Adipose tissue (tissue), 3 donors: ENCODE data around the gene CTSD. TPM values are rescaled to one million over a fixed set of nuclear protein-coding genes. Genes with fewer than 3 reads are reported as not detected.
"Not testable (repeated sequence)": the region's sequence is repeated elsewhere in the genome, so short reads cannot be mapped to it uniquely, and the experiment has no call there.

Source experiments
- H3K27ac ChIP-seq: one replicate; pipeline ENCODE4 v1.5.1; 2013; ENCODE audit warnings: low read depth, low read length
- WGBS, 3 donors: extraction: QIAGEN DNeasy Blood & Tissue Kit; methylation state at CpG; one replicate each; pipeline ENCODE4 v1.1.7; 2013; 5-methylcytosine and 5-hydroxymethylcytosine counted together
- polyA plus RNA-seq, 3 donors: library from polyadenylated mRNA; stranded (reverse); fragments of 200-250 nt; gene quantifications; one replicate each; pipeline ENCODE4 v1.2.3, GENCODE V29; 2013
- donor health status: healthy with polysubstance abuse.
- donor health status: Bipolar disorder and iron deficiency.
- donor health status: healthy.

CTSD gene
- polyA plus RNA-seq, 3 donors: 296 to 496 (median 355) TPM

DNA sequence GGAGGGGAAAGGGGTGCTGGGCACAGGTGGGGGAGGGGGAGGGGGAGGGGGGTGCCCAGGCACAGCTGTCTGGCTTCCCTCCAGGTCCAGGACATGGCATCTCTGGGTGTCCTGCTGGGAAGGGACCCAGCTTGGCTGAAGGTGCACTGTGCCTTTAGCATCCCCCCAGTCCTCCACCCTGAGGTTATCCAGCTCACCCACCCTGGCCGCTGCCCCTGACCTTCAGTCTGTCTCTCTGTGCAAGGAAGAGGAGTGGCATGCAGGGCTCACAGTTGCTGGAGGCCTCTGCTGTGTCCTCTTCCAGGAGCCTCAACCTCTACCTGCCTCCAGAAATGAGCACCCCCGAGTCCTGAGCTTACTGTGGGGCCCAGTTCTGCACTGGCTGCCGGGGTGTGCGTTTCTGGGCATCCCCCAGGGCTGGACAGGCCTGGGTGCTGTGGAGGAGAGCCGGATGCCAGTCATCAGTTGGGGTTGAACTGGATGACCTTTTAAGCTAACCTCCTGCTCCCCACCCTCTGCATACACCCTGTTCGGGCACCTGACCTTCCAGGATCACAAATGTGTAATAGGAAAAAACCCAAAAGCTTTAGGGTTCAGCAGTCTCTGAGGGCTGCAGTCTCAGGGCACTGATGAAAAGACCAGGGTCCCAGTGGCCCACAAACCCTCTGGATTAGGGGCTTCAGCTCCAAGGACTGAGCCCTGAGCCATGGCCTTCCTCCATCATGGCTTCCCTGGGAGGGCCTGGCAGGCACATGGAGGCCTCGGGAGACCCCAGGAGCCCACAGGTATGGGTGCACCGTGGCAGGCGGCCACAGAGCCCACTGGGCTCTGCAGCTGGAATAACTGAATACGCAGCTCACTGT, 9.6 kb upstream of the CTSD start:
- WGBS, 3 donors: 81 to 86% (median 83%) methylated on average over 10 of the region's 10 CpGs
- no peak overlapping the region for H3K27ac ChIP-seq

DNA sequence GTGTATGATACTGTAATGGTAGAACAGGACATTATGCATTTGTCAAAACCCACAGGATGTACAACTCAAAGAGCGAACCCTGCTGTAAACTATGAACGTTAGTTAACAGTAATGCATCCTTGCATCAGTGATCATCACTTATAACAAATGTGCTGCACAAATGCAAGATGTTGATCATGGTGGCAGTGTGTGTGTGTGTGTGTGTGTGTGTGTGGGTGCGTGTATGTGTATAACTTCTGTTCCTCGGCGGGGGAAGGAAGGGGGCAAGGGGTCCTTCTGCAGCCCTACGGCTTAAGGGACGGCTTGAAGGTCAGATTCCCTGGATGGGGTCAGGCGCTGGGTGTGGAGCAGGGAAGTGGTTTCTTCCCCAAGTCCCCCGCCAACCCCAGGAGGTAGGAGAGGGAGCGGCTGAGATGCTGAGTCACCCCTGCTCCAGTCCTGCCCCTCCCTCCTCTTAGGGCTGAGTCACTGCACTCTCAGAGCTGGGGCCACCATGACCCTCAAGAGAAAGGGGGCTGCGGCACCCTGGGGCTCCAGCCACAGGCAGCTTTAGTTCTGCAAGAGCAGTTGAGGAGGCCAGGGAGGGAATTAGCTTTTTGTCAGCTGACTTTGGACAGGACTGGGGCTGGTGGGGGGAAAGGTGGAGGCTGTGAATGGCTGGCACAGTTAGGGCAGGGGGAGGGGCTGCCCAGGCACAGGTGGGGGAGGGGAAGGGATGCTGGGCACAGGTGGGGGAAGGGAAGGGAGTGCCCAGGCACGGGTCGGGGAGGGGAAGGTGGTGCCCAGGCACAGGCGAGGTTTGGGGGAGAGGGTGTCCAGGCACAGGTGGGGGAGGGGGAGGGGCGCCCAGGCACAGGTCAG, 8.8 kb upstream of the CTSD start:
- H3K27ac ChIP-seq: peak overlapping the region; percentile 49
- WGBS, 3 donors: 18 to 34% (median 22%) methylated on average over 11 to 15 of the region's 15 CpGs

GRCh38 chr11:1771700-1772099, 8.0 kb upstream of the CTSD start:
- WGBS, 3 donors: 53 to 84% (median 57%) methylated on average over 6 of the region's 6 CpGs
- H3K27ac ChIP-seq: no peak overlapping the region

DNA sequence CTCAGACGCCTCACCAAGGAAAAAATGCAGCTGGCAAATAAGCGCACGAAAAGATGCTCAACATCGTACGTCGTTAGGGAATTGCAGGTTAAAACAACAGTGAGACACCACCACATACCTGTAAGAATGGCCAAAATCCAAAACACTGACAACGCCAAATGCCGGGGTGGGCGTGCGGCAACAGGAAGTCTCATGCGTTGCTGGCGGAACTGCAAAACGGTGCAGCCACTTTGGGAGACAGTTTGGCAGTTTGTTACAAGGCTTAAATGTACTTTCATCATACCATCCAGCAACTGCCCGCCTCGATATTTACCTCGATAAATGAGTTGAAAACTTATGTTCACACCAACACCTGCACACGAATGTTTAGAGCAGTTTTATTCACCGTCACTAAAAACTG, 7.5 kb upstream of the CTSD start:
- WGBS, 3 donors: 57 to 87% (median 66%) methylated on average over 18 of the region's 18 CpGs
- no peak overlapping the region for H3K27ac ChIP-seq

DNA sequence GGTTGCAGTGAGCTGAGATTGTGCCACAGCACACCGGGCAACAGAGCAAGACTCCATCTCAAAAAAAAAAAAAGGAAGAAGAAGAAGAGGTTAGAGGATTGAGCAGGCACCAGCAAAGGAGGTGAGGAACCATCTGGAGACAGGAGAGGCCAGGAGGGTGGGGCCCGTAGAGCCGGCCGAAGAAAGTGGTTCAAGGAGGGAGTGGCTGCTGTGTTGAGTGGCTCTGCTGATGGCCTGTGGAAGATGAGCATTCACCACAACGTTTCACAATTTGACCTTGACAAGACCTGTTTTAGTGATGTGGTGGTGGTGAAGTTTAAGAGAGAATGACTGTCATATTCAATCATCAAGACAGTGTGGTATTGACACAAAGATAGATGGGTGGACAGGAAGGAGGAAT, 6.8 kb upstream of the CTSD start:
- H3K27ac ChIP-seq: no peak overlapping the region
- 52 to 76% (median 57%) methylated on average over 5 of the region's 5 CpGs for WGBS, 3 donors

GRCh38 chr11:1770061-1770460, 6.3 kb upstream of the CTSD start:
- 83 to 96% (median 91%) methylated on average over 7 of the region's 7 CpGs for WGBS, 3 donors
- H3K27ac ChIP-seq: no peak overlapping the region

- not testable (repeated sequence) for H3K27ac ChIP-seq
- WGBS, 3 donors: 84 to 86% (median 86%) methylated on average over 9 of the region's 9 CpGs
These were observed 5.7 kb upstream of the CTSD start for GRCh38 chr11:1769304-1769936.

DNA sequence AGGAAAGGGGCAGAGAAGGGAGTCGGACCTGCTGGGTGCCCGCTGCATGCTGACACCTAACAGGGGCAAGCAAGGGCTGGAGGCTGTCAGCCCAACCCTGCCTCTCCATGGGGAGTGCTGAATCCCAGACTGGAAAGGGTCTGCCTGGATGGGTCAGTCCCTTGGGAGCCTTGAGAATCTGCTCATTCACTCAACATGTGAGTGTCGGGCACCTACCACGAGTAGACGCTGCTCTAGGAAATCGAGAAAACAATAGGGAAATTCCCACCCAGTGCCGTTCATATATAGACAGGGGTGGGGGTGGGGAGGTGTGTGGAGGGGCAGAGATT, 4.4 kb upstream of the CTSD start:
- WGBS, 3 donors: 65 to 87% (median 72%) methylated on average over 7 of the region's 7 CpGs
- no peak overlapping the region for H3K27ac ChIP-seq

GRCh38 chr11:1767399-1768140, 3.8 kb upstream of the CTSD start:
- WGBS, 3 donors: 85 to 88% (median 87%) methylated on average over 19 of the region's 19 CpGs
- H3K27ac ChIP-seq: no peak overlapping the region

DNA sequence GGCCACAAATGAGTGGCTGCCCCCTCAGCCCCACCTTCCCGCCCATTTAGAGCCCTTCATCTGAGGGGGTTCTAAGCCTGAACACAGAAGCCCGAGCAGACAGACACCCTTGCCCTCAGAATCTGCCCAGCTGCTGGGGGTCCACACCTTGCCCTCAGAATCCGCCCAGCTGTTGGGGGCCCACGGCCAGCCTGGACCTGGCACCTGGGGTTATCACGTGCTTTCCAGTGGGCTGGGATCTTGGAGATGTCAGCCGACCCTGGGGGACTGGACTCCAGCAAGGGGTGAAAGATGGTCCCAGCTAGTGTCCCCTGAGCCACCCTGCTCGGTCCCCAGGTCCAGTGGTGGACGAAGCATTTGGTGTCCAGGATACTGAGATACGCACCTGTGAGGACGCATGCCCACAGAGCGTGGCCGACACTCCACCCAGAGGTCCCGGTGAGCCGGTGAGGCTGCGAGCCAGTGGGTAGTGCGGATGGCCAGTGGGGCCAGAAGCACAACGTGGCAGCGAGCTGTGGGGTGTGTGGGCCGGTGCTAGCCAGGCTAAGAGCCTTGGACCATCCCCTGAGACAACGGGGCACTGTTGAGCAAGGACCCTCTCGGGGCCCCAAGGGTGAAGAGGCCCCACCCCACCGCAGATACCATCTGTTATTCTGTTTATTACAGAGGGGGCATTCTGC, 3.1 kb upstream of the CTSD start:
- H3K27ac ChIP-seq: no peak overlapping the region
- WGBS, 3 donors: 94 to 96% (median 95%) methylated on average over 22 of the region's 22 CpGs

GRCh38 chr11:1765871-1766718, 2.4 kb upstream of the CTSD start:
- no peak overlapping the region for H3K27ac ChIP-seq
- WGBS, 3 donors: 84 to 90% (median 90%) methylated on average over 28 of the region's 28 CpGs

DNA sequence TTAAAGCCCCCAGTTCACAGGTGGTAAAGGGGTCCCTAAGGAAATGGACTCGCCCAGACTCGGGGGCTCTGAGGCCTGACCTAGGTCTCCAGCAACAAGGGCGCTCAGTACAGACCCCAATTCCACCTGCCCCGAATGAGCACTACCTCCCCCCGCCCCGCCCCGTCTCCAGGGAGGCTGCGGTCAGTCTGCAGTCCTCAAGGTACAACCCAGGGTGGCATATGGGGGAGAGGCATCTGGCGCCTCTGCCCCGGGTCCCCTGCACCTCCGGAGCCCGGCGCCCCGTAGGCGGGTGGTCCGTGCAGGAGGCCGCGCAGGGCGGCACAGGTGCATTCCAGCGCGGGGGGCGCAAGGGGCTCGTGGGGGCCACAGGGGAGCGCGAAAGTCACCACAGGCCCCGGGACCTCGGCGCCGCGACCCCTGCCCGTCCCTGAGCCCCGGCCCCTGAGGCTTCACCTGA, 361 bp downstream of the CTSD start:
- WGBS, 3 donors: 0 to 3% (median 2%) methylated on average over 29 to 32 of the region's 32 CpGs
- H3K27ac ChIP-seq: peak overlapping the region; percentile 49

GRCh38 chr11:1762537-1763302, 1.0 kb downstream of the CTSD start:
- WGBS, 3 donors: 22 to 24% (median 23%) methylated on average over 16 of the region's 16 CpGs
- H3K27ac ChIP-seq: peak overlapping the region; percentile 49

DNA sequence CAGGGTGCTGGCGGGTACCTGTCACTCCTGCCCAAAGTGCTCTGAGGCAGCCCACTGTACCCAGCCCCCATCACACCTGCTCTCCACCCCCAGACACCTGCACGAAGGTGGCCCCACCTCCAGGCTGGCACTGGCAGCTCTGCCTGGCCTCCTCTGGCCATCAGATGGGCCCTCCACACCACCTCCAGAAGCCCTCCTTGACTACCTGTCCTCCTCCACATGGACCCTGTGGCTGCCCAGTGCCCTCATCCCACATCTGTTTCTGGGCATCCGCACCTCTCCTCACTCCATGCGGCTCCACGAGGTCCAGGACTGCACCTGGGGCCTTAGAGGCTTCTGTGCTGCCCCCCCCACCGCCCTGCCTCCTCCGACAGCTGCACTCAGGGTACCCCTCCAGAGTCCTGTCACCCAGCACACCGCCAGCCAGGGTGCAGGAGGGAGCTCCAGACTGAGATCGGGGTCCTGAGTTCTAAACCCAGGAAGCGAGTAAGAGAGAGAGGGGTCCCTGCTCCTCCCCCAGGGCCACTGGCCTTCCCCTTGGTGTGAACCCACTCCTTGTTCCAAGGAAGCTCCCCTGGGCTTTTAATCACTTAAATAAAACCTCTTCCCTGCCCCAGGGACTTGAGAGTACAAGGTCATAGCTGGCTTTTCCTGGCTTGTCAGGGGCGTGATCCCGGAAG, 1.7 kb downstream of the CTSD start:
- WGBS, 3 donors: 58 to 64% (median 60%) methylated on average over 12 of the region's 12 CpGs
- H3K27ac ChIP-seq: no peak overlapping the region

DNA sequence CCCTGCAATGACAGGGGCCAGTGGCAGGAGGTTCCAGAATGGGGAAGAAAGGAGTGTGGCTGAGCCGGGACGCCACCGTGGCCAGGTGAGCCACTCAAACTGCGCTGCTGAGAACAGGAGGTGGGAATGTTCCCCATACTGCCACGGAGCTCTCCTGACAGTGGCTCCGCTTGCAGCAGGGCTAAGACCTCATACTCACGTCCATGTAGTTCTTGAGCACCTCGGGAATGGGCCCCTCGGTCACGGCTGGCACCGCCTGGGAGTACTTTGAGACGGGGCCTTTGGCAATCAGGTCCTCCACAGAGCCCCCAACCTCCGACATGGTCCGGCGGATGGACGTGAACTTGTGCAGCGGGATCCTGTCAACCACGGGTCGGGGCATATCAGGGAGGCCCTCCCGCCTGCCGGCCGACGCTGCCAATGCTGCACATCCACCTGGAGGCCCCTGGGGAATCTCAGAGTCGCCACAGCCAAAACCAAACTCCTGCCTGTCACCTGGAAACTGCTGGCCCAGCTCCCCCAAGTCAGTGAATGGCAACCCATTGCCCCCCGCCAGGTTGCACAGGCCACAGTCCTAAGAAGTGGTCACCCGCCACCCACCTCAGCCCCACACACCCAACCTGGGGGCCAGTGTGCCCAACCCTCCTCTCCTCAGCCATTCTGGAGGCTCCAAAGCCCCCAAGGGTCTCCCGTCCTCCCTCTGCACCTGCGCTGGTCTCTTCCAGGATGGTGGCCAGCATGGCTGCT, 2.4 kb downstream of the CTSD start:
- H3K27ac ChIP-seq: no peak overlapping the region
- WGBS, 3 donors: 70 to 87% (median 75%) methylated on average over 28 of the region's 28 CpGs
